ENCODE results near the gene PPIH. TPM values are rescaled to one million over a fixed set of nuclear protein-coding genes. Genes with fewer than 3 reads are reported as not detected.
A peak's percentile ranks its signal among the peaks of the same experiment; 100 is the strongest.

Gene PPIH
- 82.7 and 102 TPM in 2 replicates for total RNA-seq (2021)
- Bru-seq, nascent RNA, result percentile 89 among the genes with signal in this experiment
- percentile 87 among the genes with signal in this experiment for BruChase-seq, experiment 1, labeled RNA remaining after a 2-hour chase
- percentile 80 among the genes with signal in this experiment for BruChase-seq, experiment 2, labeled RNA remaining after a 6-hour chase
- long read RNA-seq, transcript PPIH-201 (10 exons, 752 nt), result major isoform, 45 of 103 reads
- long read RNA-seq, partial matches to known transcripts, result 49 of 103 reads
- long read RNA-seq, other reads (novel, unspliced or antisense), result 9 of 103 reads

DNA sequence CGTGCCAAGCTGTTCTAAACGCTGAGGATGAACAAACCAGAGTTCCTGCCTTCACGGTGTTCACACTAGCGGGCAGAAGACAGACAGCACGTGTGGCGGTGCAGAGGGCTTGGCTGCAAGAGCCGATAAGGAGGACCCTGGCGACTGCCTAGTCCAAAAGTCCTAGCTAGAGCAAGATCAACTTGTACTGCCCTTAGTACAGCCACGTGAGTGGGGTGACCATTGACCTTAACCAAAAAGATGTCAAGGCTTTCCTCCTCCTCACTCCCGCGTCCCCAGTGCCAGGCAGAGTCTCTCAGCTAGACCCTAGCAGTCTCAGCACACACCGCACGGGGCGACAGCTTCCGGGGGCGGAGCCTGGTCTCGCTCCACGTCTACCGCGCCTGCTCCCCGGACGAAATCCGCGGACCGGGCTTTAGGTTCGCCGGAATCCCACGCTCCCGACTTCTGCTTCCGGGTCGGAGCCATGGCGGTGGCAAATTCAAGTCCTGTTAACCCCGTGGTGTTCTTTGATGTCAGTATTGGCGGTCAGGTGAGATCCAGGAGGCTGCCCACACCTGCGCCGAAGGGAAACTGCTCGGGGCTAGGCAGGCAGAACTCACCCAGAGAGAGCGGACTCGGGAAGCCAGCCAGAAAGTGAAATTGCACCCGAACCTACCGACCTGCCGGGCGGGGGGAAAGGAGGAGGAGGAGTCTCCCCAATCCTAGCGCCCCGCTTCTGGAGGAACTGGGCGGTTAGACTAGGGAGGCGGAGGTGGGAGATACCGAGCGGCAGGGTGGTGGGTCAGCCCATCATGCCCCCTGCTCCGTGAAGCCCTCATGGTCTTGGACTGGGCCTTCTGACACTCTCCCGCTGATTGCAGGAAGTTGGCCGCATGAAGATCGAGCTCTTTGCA lies at the start of gene PPIH:
Gene PPIH (plus strand): TSS at position 443 of the 896 bp plus-strand sequence. CDS start 24 bp downstream, at position 467.
- intact Hi-C loops (cut with micrococcal nuclease; ENCODE audit: unreplicated experiment), result no loop called here
- BruUV-seq (replicated peaks), result TSS peak; percentile 98

DNA sequence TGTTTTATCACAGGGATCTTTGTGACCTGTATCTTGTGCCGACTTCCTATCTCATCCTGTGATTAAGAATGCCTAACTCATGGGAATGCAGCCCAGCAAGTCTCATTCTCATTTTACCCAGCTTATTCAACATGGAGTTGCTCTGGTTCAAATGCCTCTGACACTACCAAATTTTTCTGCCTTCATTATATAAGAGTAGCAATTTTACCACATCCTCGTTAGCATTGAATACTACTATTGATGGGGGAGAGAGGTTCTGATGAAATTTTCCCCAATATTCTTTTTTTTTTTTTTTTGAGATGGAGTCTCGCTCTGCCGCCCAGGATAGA lies 44.5 kb upstream of the PPIH start:
- H3K27ac ChIP-seq, result no peak overlapping the region
- no peak for DNase-seq
- H3F3A ChIP-seq (ENCODE audit: insufficient read depth, low read depth), result no peaks in the 10 kb centered on the region
- TF ChIP-seq CTCF (conservative IDR thresholded peaks at IDR 0.05), result no peak
- no peak for TF ChIP-seq EZH2 (IDR thresholded peaks at IDR 0.05; ENCODE audit: low read depth)
- no peaks in the 10 kb centered on the region; the same call in 1 of the 2 replicates for H3K27me3 ChIP-seq (ENCODE audit: insufficient read depth, low read depth)
- ChIA-PET CTCF (no interaction called here), POLR2A (ENCODE audit: unreplicated experiment) (interaction anchor here (0.6 kb wide), 1 partner anchor 8 kb away, joined by 3 read pairs; no protein-coding TSS in a partner anchor)
- intact Hi-C loops (cut with micrococcal nuclease; ENCODE audit: unreplicated experiment), result no loop called here
- no peak overlapping the region for H3K4me2 ChIP-seq
- no peak overlapping the region for H2AFZ ChIP-seq
- BruUV-seq (replicated peaks), result no TSS peak
- no peaks in the 10 kb centered on the region for H3K36me3 ChIP-seq (ENCODE audit: low read depth)
- H3K4me1 ChIP-seq (replicated peaks; ENCODE audit: insufficient read depth), result no peaks in the 10 kb centered on the region
- no peak overlapping the region for H3K4me3 ChIP-seq
- H3K79me2 ChIP-seq (ENCODE audit: low read depth), result no peaks in the 10 kb centered on the region
- H3K9me2 ChIP-seq (ENCODE audit: insufficient read depth), result no peaks in the 10 kb centered on the region
- H4K20me1 ChIP-seq (ENCODE audit: insufficient read depth), result no peaks in the 10 kb centered on the region
- no peaks in the 10 kb centered on the region for H3K9me3 ChIP-seq (ENCODE audit: insufficient read depth, low read depth)

More for the DNA sequence above, at the start of gene PPIH:
- ChIA-PET POLR2A (ENCODE audit: unreplicated experiment) (interaction anchor here (0.6 kb wide), 1 partner anchor 34 kb away, joined by 8 read pairs; no protein-coding TSS in a partner anchor), CTCF (interaction anchor here (0.5 to 0.6 kb wide), 2 partner anchors 24 to 68 kb away, joined by 3 to 4 read pairs; partner anchors contain the start of gene YBX1)
- H3K4me2 ChIP-seq, result peak within 1 kb of the TSS; percentile 99
- H3K36me3 ChIP-seq (ENCODE audit: low read depth), result peaks cover 3% of the 10 kb centered on the region; the same call in 1 of the 2 replicates
- H2AFZ ChIP-seq, result peak within 1 kb of the TSS; percentile 95
- no peaks in the 10 kb centered on the region for H4K20me1 ChIP-seq (ENCODE audit: insufficient read depth)
- H3K9me3 ChIP-seq (ENCODE audit: insufficient read depth, low read depth), result no peaks in the 10 kb centered on the region
- peaks cover 22% of the 10 kb centered on the region for H3K79me2 ChIP-seq (ENCODE audit: low read depth)
- TF ChIP-seq EZH2 (IDR thresholded peaks at IDR 0.05; ENCODE audit: low read depth) (no peak), CTCF (conservative IDR thresholded peaks at IDR 0.05) (no peak; the same call in 1 of the 2 replicates)
- DNase-seq, result peak; percentile 87 to 96
- peak within 1 kb of the TSS; percentile 64 for H3K27ac ChIP-seq
- H3K4me3 ChIP-seq, result peak within 1 kb of the TSS; percentile 76
- H3K27me3 ChIP-seq (ENCODE audit: insufficient read depth, low read depth), result no peaks in the 10 kb centered on the region
- H3K4me1 ChIP-seq (replicated peaks; ENCODE audit: insufficient read depth), result peaks cover 19% of the 10 kb centered on the region
- H3F3A ChIP-seq (ENCODE audit: insufficient read depth, low read depth), result peaks cover 8% of the 10 kb centered on the region; the same call in 1 of the 2 replicates
- no peaks in the 10 kb centered on the region for H3K9me2 ChIP-seq (ENCODE audit: insufficient read depth)

DNA sequence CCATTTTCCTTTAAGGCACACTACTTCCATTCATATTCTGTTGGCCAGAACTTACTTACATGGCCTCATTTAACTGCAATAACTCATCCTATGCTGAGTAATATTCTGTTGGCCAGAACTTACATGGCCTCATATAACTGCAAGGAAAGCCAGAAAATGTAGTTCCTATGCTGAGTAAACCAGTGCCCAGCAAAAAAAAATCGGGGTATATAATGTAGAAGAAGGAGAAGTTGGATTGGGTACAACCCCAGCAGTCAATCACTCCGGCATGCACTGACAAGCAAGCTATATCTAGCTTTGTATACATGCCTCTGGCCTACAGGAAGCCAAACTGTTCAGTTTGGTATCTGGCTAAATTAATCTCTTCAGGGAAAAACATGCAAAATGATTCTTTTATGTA lies 39.4 kb upstream of the PPIH start:
- no peak for DNase-seq
- BruUV-seq (replicated peaks), result no TSS peak
- Histone ChIP-seq H3K9me2 (ENCODE audit: insufficient read depth) (no peaks in the 10 kb centered on the region), H3K27ac (no peak overlapping the region), H3K4me2 (no peak overlapping the region), H3K36me3 (ENCODE audit: low read depth) (no peaks in the 10 kb centered on the region), H3K79me2 (ENCODE audit: low read depth) (no peaks in the 10 kb centered on the region), H2AFZ (no peak overlapping the region), H3K4me1 (replicated peaks; ENCODE audit: insufficient read depth) (no peaks in the 10 kb centered on the region), H4K20me1 (ENCODE audit: insufficient read depth) (no peaks in the 10 kb centered on the region), H3K27me3 (ENCODE audit: insufficient read depth, low read depth) (no peaks in the 10 kb centered on the region; the same call in 1 of the 2 replicates), H3K9me3 (ENCODE audit: insufficient read depth, low read depth) (no peaks in the 10 kb centered on the region), H3F3A (ENCODE audit: insufficient read depth, low read depth) (no peaks in the 10 kb centered on the region), H3K4me3 (no peak overlapping the region)
- TF ChIP-seq EZH2 (IDR thresholded peaks at IDR 0.05; ENCODE audit: low read depth) (no peak), CTCF (conservative IDR thresholded peaks at IDR 0.05) (no peak)
- CTCF ChIA-PET, result no interaction called here
- POLR2A ChIA-PET (ENCODE audit: unreplicated experiment), result no interaction called here
- intact Hi-C loops (cut with micrococcal nuclease; ENCODE audit: unreplicated experiment), result no loop called here
